HG02763 (cell line): Measurements from ENCODE around the gene C6orf132.
A peak's percentile ranks its signal among the peaks of the same experiment; 100 is the strongest.
"Not testable (repeated sequence)": the region's sequence is repeated elsewhere in the genome, so short reads cannot be mapped to it uniquely, and the experiment has no call there.

Source experiments
- ATAC-seq: cut with Tn5 transposase; IDR thresholded peaks from one replicate; pipeline ENCODE4 v1.9.1; 2021; ENCODE audit warnings: mild to moderate bottlenecking, moderate library complexity; ENCODE audit not compliant: unreplicated experiment

Gene C6orf132

GRCh38 chr6:42142118-42142835 lies at the start of gene C6orf132:
Gene C6orf132, minus strand, starts transcription at chr6:42142620. Its CDS starts 176 bp downstream, at chr6:42142444.
- ATAC-seq: no peak

- no peak for ATAC-seq
Observed at GRCh38 chr6:42190554-42191183, 48.2 kb upstream of the C6orf132 start.

- ATAC-seq: no peak
Observed at GRCh38 chr6:42188406-42188805, 46.0 kb upstream of the C6orf132 start.

- no peak for ATAC-seq
Observed at GRCh38 chr6:42185597-42185996, 43.2 kb upstream of the C6orf132 start.

GRCh38 chr6:42184475-42184874 lies 42.1 kb upstream of the C6orf132 start:
- no peak for ATAC-seq

- no peak for ATAC-seq
Observed at GRCh38 chr6:42182101-42182500, 39.7 kb upstream of the C6orf132 start.

- no peak for ATAC-seq
Observed at GRCh38 chr6:42179945-42180313, 37.5 kb upstream of the C6orf132 start.

- ATAC-seq: no peak
Observed at GRCh38 chr6:42179261-42179944, 37.0 kb upstream of the C6orf132 start.

- no peak for ATAC-seq
Observed at GRCh38 chr6:42177514-42178364, 35.3 kb upstream of the C6orf132 start.

GRCh38 chr6:42176981-42177380 lies 34.6 kb upstream of the C6orf132 start:
- ATAC-seq: no peak

GRCh38 chr6:42175860-42176259 lies 33.4 kb upstream of the C6orf132 start:
- no peak for ATAC-seq

GRCh38 chr6:42173101-42173500 lies 30.7 kb upstream of the C6orf132 start, which contains the start of gene GUCA1A:
Gene GUCA1A, plus strand, starts transcription at chr6:42173364. Its CDS starts 250 bp downstream, at chr6:42173614.
- no peak for ATAC-seq

GRCh38 chr6:42171813-42172581 lies 29.6 kb upstream of the C6orf132 start:
- no peak for ATAC-seq

GRCh38 chr6:42169780-42170179 lies 27.4 kb upstream of the C6orf132 start:
- not testable (repeated sequence) for ATAC-seq

GRCh38 chr6:42168650-42169049 lies 26.2 kb upstream of the C6orf132 start:
- ATAC-seq: no peak

- peak; percentile 47 for ATAC-seq
Observed at GRCh38 chr6:42166444-42167141, 24.2 kb upstream of the C6orf132 start.

GRCh38 chr6:42165016-42165415 lies 22.6 kb upstream of the C6orf132 start:
- no peak for ATAC-seq

- no peak for ATAC-seq
Observed at GRCh38 chr6:42163981-42164380, 21.6 kb upstream of the C6orf132 start.

GRCh38 chr6:42162812-42163211 lies 20.4 kb upstream of the C6orf132 start:
- ATAC-seq: no peak

GRCh38 chr6:42162384-42162783 lies 20.0 kb upstream of the C6orf132 start:
- no peak for ATAC-seq
